OCI-LY1 (cell line): ENCODE data around the gene PPP1CB.

ENCODE experiments used
- CTCF ChIP-seq: fragments of 200-600 bp; sonication (generic), shearing (Covaris generic); IDR thresholded peaks from 2 replicates; pipeline ENCODE4 v1.5.1; 2017; ENCODE audit warnings: mild to moderate bottlenecking, antibody characterized with exemption, low read length, moderate library complexity, mixed read lengths
- EZH2 ChIP-seq: fragments of 200-600 bp; sonication (generic), shearing (Covaris generic); IDR thresholded peaks from 2 replicates; pipeline ENCODE4 v1.8.0; 2017; ENCODE audit warnings: borderline replicate concordance, mixed run types, mild to moderate bottlenecking, antibody characterized with exemption, low read length, moderate library complexity, mixed read lengths

- TF ChIP-seq CTCF (no peak), EZH2 (no peak)
Measured at GRCh38 chr2:28824870-28825269, 73.2 kb downstream of the PPP1CB start.
